Stimulated activated CD8-positive, alpha-beta memory T cell treated with anti-CD3 and anti-CD28 coated beads, Interleukin-4, amount 100 ng/mL, for 24 hours (primary cell): ENCODE measurements around the gene ALPK3.

Experiments used
- DNase-seq: peaks from one replicate; pipeline ENCODE4 v3.0.0-alpha.2; 2020; ENCODE audit warnings: low read depth

Gene ALPK3

GRCh38 chr15:84845631-84846030, 28.5 kb downstream of the ALPK3 start:
- peak; percentile 8 for DNase-seq

GRCh38 chr15:84846269-84846668, 29.1 kb downstream of the ALPK3 start:
- DNase-seq = no peak

GRCh38 chr15:84847382-84847781, 30.2 kb downstream of the ALPK3 start:
- no peak for DNase-seq

- no peak for DNase-seq
These were observed 35.1 kb downstream of the ALPK3 start for GRCh38 chr15:84852212-84852611.

GRCh38 chr15:84855136-84855535, 38.0 kb downstream of the ALPK3 start:
- no peak for DNase-seq

GRCh38 chr15:84855765-84856164, 38.6 kb downstream of the ALPK3 start:
- DNase-seq = no peak

- no peak for DNase-seq
These were observed 39.7 kb downstream of the ALPK3 start for GRCh38 chr15:84856731-84857417.

GRCh38 chr15:84857418-84858004, 40.4 kb downstream of the ALPK3 start:
- no peak for DNase-seq

GRCh38 chr15:84858231-84858630, 41.1 kb downstream of the ALPK3 start:
- DNase-seq = no peak

- DNase-seq = no peak
These were observed 42.0 kb downstream of the ALPK3 start for GRCh38 chr15:84859144-84859543.

- DNase-seq = no peak
These were observed 42.5 kb downstream of the ALPK3 start for GRCh38 chr15:84859651-84860050.

- no peak for DNase-seq
These were observed 44.6 kb downstream of the ALPK3 start for GRCh38 chr15:84861781-84862180.

- no peak for DNase-seq
These were observed 45.2 kb downstream of the ALPK3 start for GRCh38 chr15:84862214-84862975.

- DNase-seq = no peak
These were observed 46.6 kb downstream of the ALPK3 start for GRCh38 chr15:84863565-84864443.

GRCh38 chr15:84864444-84864795, 47.3 kb downstream of the ALPK3 start:
- no peak for DNase-seq

GRCh38 chr15:84865074-84865569, 48.0 kb downstream of the ALPK3 start:
- no peak for DNase-seq

- no peak for DNase-seq
These were observed 51.1 kb downstream of the ALPK3 start for GRCh38 chr15:84868037-84868880.

- DNase-seq = no peak
These were observed 52.4 kb downstream of the ALPK3 start for GRCh38 chr15:84869510-84869909.

- no peak for DNase-seq
These were observed 54.4 kb downstream of the ALPK3 start for GRCh38 chr15:84871428-84871985.

- DNase-seq = no peak
These were observed 55.1 kb downstream of the ALPK3 start for GRCh38 chr15:84872009-84872910.
